HepG2 (cell line): ENCODE data around the gene VAMP8. TPM values are rescaled to one million over a fixed set of nuclear protein-coding genes. Genes with fewer than 3 reads are reported as not detected.

Experiments used
- CTCF ChIP-seq: sonication (generic); formaldehyde crosslinking; IDR thresholded peaks from 2 replicates; pipeline ENCODE4 v1.5.0; 2020; ENCODE audit warnings: mild to moderate bottlenecking, missing genetic modification reagents, moderate library complexity
- ESRRA ChIP-seq: sonication (generic); formaldehyde crosslinking; IDR thresholded peaks from 2 replicates; pipeline ENCODE4 v1.5.1; 2020; ENCODE audit warnings: mild to moderate bottlenecking, low read depth, missing genetic modification reagents
- HDAC6 ChIP-seq: fragments of 200-600 bp; sonication (generic); IDR thresholded peaks from 2 replicates; pipeline ENCODE4 v1.7.0; 2017; ENCODE audit warnings: mild to moderate bottlenecking, antibody characterized with exemption, low read length, low read depth
- IKZF5 ChIP-seq: IDR thresholded peaks from 2 replicates; pipeline ENCODE4 v1.6.1; 2018; ENCODE audit warnings: missing genetic modification reagents, mild to moderate bottlenecking, missing compliant biosample characterization
- IRF2 ChIP-seq: IDR thresholded peaks from 2 replicates; pipeline ENCODE4 v1.6.1; 2018; ENCODE audit warnings: missing genetic modification reagents, missing compliant biosample characterization
- KDM5A ChIP-seq: fragments of 200-600 bp; sonication (generic); IDR thresholded peaks from 2 replicates; pipeline ENCODE4 v1.7.0; 2018; ENCODE audit warnings: antibody characterized with exemption, mild to moderate bottlenecking, low read length, borderline replicate concordance
- NFAT5 ChIP-seq: sonication (generic); formaldehyde crosslinking; IDR thresholded peaks from 2 replicates; pipeline ENCODE4 v1.4.0; 2020; ENCODE audit warnings: missing genetic modification reagents
- ZBTB34 ChIP-seq: sonication (generic); formaldehyde crosslinking; IDR thresholded peaks from 2 replicates; pipeline ENCODE4 v1.8.0; 2022; ENCODE audit warnings: mild to moderate bottlenecking, missing genetic modification reagents
- ZNF800 ChIP-seq: sonication (generic); formaldehyde crosslinking; IDR thresholded peaks from 2 replicates; pipeline ENCODE4 v1.4.0; 2020; ENCODE audit warnings: missing genetic modification reagents
- ZNF83 ChIP-seq: sonication (generic); formaldehyde crosslinking; IDR thresholded peaks from 2 replicates; pipeline ENCODE4 v1.4.0; 2020; ENCODE audit warnings: missing genetic modification reagents, mild to moderate bottlenecking, borderline replicate concordance
- ZSCAN30 ChIP-seq: sonication (generic); formaldehyde crosslinking; IDR thresholded peaks from 2 replicates; pipeline ENCODE4 v1.5.0; 2020; ENCODE audit warnings: mild to moderate bottlenecking, missing genetic modification reagents
- polyA plus RNA-seq, 8 experiments: library from polyadenylated mRNA; depleted of rRNA in 3 of 8; stranded (reverse) in 7 of 8; unstranded in 1 of 8; fragments of >200 nt; fragmentation: Illumina TruSeq in 4 of 8; extraction: Trizol in 4 of 8; gene quantifications; 2 replicates each; pipeline versions ENCODE4 v1.2.1 to v1.2.3, GENCODE V29; 2011 to 2016; ENCODE audit warnings: low read depth in 4 of 8, missing spikeins in 1 of 8, mixed read lengths in 1 of 8; ENCODE audit not compliant: insufficient read depth in 1 of 8
- total RNA-seq, 5 experiments: library from RNA; depleted of rRNA; stranded (reverse); fragments of >200 nt; fragmentation: Illumina TruSeq; extraction: Trizol; gene quantifications; 2 replicates each; pipeline ENCODE4 v1.2.3, GENCODE V29; 2016; ENCODE audit warnings: low read depth in 1 of 5

Gene VAMP8
- total and polyA plus RNA-seq, 2 of the 13 experiments (the other 11 are each of a cell fraction or from before 2014, with no cell fraction given) = 83.3 to 157 TPM

GRCh38 chr2:85538507-85539360 is 38.7 kb upstream of the VAMP8 start, which contains the start of gene MAT2A (continued):
- peak; percentile 85; the same call in 1 of the 2 replicates for TF ChIP-seq ZNF83 (CRISPR knock-in tag)
- no peak; the same call in 1 of the 2 replicates for TF ChIP-seq ZSCAN30 (CRISPR knock-in tag)
- TF ChIP-seq IRF2 (CRISPR knock-in tag) = no peak; the same call in none of the 2 replicates
- TF ChIP-seq KDM5A = no peak; the same call in 1 of the 2 replicates
- TF ChIP-seq ZNF800 (CRISPR knock-in tag) = peak; percentile 62
- peak; percentile 89; the same call in 1 of the 2 replicates for TF ChIP-seq HDAC6
- TF ChIP-seq CTCF = peak; percentile 97
- TF ChIP-seq IKZF5 = peak; percentile 72; the same call in 1 of the 2 replicates
- TF ChIP-seq ZBTB34 (CRISPR knock-in tag) = peak; percentile 65; the same call in 1 of the 2 replicates
- TF ChIP-seq NFAT5 (CRISPR knock-in tag) = peak; percentile 97
- TF ChIP-seq ESRRA = peak; percentile 73
